HFF-Myc (cell line): ENCODE data around the gene DALRD3.

Source experiments
- DNase-seq: peaks from one replicate; pipeline ENCODE4 v3.0.0-alpha.2; 2011; ENCODE audit warnings: low read depth; ENCODE audit errors: extremely low read depth
- H3K4me3 ChIP-seq: replicated peaks from 2 replicates; pipeline ENCODE4 v1.5.1; 2011; ENCODE audit warnings: low read depth, mild to moderate bottlenecking, control low read depth, low read length
- TF ChIP-seq, protein P1 (sequence below): IDR thresholded peaks from 2 replicates; pipeline ENCODE4 v1.5.1; 2012; ENCODE audit warnings: mild to moderate bottlenecking, low read depth, low read length, control low read depth; ENCODE audit errors: missing control alignments

Gene DALRD3

GRCh38 chr3:48980295-48980694, 38.1 kb downstream of the DALRD3 start:
- TF ChIP-seq, protein P1, sequence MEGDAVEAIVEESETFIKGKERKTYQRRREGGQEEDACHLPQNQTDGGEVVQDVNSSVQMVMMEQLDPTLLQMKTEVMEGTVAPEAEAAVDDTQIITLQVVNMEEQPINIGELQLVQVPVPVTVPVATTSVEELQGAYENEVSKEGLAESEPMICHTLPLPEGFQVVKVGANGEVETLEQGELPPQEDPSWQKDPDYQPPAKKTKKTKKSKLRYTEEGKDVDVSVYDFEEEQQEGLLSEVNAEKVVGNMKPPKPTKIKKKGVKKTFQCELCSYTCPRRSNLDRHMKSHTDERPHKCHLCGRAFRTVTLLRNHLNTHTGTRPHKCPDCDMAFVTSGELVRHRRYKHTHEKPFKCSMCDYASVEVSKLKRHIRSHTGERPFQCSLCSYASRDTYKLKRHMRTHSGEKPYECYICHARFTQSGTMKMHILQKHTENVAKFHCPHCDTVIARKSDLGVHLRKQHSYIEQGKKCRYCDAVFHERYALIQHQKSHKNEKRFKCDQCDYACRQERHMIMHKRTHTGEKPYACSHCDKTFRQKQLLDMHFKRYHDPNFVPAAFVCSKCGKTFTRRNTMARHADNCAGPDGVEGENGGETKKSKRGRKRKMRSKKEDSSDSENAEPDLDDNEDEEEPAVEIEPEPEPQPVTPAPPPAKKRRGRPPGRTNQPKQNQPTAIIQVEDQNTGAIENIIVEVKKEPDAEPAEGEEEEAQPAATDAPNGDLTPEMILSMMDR: no peak
- H3K4me3 ChIP-seq: no peak overlapping the region
- DNase-seq: no peak

DNA sequence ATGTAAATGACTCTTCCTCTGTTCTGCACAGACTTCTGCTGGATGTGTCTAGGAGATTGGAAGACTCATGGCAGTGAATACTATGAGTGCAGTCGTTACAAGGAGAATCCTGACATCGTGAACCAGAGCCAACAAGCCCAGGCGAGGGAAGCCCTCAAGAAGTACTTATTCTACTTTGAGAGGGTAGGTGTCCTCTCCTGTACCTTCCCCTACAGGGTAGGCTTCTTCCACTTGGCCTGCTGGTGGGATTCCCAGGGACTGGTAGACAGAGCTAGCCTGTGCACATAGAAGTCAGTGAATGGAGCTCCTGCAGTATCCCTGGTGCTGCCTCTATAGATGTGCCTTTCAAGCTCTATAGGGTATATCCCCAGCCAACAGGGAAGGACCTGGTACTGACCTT, 38.9 kb downstream of the DALRD3 start:
- TF ChIP-seq, protein P1: no peak
- DNase-seq: no peak
- no peak overlapping the region for H3K4me3 ChIP-seq

DNA sequence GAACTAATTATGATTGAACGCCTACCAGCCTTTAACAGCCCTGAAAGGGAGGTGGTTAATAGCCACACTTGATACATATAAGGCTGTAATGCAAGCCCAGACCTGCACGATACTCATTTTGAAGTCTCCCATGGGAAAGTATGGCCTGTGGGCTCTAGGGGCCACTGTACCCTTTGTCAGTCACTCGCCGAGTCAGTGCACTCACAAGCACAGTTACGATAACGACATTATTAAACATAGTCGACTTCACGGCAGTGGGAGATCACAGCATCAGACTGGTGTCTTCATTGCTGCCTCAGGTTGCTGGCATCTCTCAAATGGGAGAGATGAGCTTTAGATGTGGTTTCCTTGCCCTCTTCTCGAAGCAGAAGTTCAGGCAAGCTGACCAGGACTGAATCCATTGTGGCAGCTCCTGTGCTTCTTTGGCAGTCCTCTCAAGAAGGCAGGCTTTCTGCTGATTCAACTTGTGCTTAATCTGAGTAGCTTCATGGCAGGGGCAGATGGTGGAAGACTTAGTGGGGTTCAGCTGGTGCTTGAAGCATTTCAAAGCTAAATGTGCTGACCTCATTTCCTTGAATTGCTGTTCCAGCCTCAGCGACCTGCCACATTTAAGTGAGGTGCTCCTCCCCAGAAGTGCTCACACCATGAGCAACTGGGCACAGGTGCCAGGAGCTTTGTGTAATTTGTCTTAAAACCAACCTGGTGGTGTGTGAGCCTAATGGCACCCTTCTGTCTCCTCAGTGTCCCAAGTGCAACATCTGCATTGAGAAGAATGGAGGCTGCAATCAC, 44.1 kb downstream of the DALRD3 start:
- TF ChIP-seq, protein P1: no peak
- H3K4me3 ChIP-seq: no peak overlapping the region
- DNase-seq: no peak

GRCh38 chr3:48970586-48970985, 47.8 kb downstream of the DALRD3 start:
- no peak overlapping the region for H3K4me3 ChIP-seq
- TF ChIP-seq, protein P1: no peak
- DNase-seq: no peak

DNA sequence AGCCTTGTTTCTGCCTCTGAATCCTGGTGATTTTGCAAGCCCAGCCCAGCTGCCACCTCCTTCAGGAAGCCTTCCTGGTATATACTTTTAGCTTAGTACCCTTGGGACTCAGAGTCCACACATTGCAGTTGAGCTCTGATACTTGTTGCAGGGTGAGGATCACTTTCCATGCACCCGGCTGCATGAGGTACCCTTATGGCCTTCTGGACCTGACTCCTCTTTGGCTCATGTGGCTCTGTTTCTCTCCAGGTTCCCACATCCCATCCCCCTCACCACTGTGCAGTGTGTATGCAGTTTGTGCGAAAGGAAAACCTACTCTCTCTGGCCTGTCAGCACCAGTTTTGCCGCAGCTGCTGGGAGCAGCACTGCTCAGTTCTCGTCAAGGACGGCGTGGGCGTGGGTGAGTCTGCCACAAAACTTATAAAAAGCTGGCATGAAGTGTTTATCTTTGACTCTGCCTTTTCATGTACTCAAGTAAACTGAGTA, 51.5 kb downstream of the DALRD3 start:
- H3K4me3 ChIP-seq: no peak overlapping the region
- no peak for DNase-seq
- TF ChIP-seq, protein P1: no peak

- TF ChIP-seq, protein P1: no peak
These were observed 52.0 kb downstream of the DALRD3 start for GRCh38 chr3:48966367-48966766.

More at GRCh38 chr3:48966367-48966766, 52.0 kb downstream of the DALRD3 start:
- H3K4me3 ChIP-seq: no peak overlapping the region
- no peak for DNase-seq
